ENCODE data around the gene HMG20A. TPM values are rescaled to one million over a fixed set of nuclear protein-coding genes. Genes with fewer than 3 reads are reported as not detected.

The HMG20A gene
- total RNA-seq, 1 experiment from 2014 or later: 60.2 TPM

DNA sequence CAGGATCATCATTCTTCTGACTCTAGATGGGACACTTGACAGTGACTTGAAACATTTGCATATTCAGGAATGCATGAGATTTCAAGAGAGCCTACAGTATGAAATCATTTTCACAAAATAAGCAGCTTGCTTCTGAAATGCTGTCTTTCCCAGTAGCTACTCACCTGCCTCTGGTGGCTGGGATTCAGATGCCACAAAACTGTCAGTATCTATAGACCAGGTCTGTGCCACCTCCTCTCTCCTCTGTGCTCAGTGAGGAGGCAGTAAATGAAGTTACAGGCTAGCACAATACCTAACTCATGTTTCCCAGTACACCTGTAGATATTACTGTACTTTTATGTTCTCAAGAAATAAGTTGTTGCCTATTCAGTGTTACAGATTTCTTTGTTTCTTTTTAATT, 64.3 kb downstream of the HMG20A start:
- peaks cover 14% of the 10 kb centered on the region for H3K4me1 ChIP-seq (ENCODE audit: insufficient read depth, low read length)
- H3K9me3 ChIP-seq (ENCODE audit: control insufficient read depth, low read depth, low read length): no peaks in the 10 kb centered on the region
- peak overlapping the region; percentile 24 for H3K9ac ChIP-seq (ENCODE audit: extremely low read depth, insufficient read length, low read length)
- no peaks in the 10 kb centered on the region for H4K20me1 ChIP-seq (ENCODE audit: control insufficient read depth, insufficient read depth, insufficient read length)
- no peak overlapping the region for H3T11ph ChIP-seq (ENCODE audit: low read length)
- H2BK12ac ChIP-seq (ENCODE audit: insufficient read length, low read depth, low read length): no peak overlapping the region
- Mint-ChIP-seq H3K4me3 (no peak overlapping the region), H3K9me3 (no peaks in the 10 kb centered on the region), H3K36me3 (ENCODE audit: insufficient read depth in 1 of 3, low read depth in 3 of 3) (peaks cover 7 to 22% (median 21%) of the 10 kb centered on the region in 3 experiments; a peak in 6 of 7 replicates), H3K4me1 (peaks cover 50 to 54% of the 10 kb centered on the region in 2 experiments), H3K27me3 (ENCODE audit: low read depth) (no peaks in the 10 kb centered on the region), H3K27ac (no peak overlapping the region; a peak in 1 of 7 replicates)
- H4K91ac ChIP-seq (ENCODE audit: insufficient read length, low read depth, low read length): no peak overlapping the region
- H3K23me2 ChIP-seq (ENCODE audit: insufficient read length, low read depth, low read length, poor library complexity, severe bottlenecking): no peaks in the 10 kb centered on the region
- H3K27me3 ChIP-seq (ENCODE audit: insufficient read depth, low read length): no peaks in the 10 kb centered on the region
- H2BK120ac ChIP-seq (ENCODE audit: low read depth, low read length, poor library complexity, severe bottlenecking): no peak overlapping the region
- H2AK5ac ChIP-seq (ENCODE audit: insufficient read length, low read length): no peak overlapping the region
- no peak overlapping the region for H3K14ac ChIP-seq (ENCODE audit: insufficient read depth, low read length)
- H2AFZ ChIP-seq (ENCODE audit: low read length): no peak overlapping the region
- H2BK5ac ChIP-seq (ENCODE audit: insufficient read length, low read length): no peak overlapping the region
- no peak overlapping the region for H4K5ac ChIP-seq (ENCODE audit: insufficient read length, low read depth, low read length)
- no peak overlapping the region for H3K4me2 ChIP-seq (ENCODE audit: insufficient read depth, insufficient read length, low read length)
- no peaks in the 10 kb centered on the region for H3K79me2 ChIP-seq (ENCODE audit: insufficient read depth, low read length)
- DNase-seq: no peak
- no peak overlapping the region for H2BK20ac ChIP-seq (ENCODE audit: low read depth, low read length, poor library complexity, severe bottlenecking)
- no peak overlapping the region for H3K56ac ChIP-seq (ENCODE audit: insufficient read length, low read depth, low read length)
- H3K27ac ChIP-seq (ENCODE audit: insufficient read length, low read depth, low read length): no peak overlapping the region
- H3K4ac ChIP-seq (ENCODE audit: low read depth, low read length): no peak overlapping the region
- no peak overlapping the region for H4K8ac ChIP-seq (replicated peaks; ENCODE audit: insufficient read length, low read depth, low read length)
- H3K18ac ChIP-seq (ENCODE audit: insufficient read length, low read depth, low read length): no peak overlapping the region
- no peak overlapping the region for H2BK15ac ChIP-seq (ENCODE audit: low read depth, low read length)
- no peaks in the 10 kb centered on the region for H3K79me1 ChIP-seq (ENCODE audit: insufficient read depth, low read depth, low read length, poor library complexity, severe bottlenecking)
- no peak overlapping the region for H3K23ac ChIP-seq (ENCODE audit: insufficient read length, low read depth, low read length)
- TF ChIP-seq, protein P1, sequence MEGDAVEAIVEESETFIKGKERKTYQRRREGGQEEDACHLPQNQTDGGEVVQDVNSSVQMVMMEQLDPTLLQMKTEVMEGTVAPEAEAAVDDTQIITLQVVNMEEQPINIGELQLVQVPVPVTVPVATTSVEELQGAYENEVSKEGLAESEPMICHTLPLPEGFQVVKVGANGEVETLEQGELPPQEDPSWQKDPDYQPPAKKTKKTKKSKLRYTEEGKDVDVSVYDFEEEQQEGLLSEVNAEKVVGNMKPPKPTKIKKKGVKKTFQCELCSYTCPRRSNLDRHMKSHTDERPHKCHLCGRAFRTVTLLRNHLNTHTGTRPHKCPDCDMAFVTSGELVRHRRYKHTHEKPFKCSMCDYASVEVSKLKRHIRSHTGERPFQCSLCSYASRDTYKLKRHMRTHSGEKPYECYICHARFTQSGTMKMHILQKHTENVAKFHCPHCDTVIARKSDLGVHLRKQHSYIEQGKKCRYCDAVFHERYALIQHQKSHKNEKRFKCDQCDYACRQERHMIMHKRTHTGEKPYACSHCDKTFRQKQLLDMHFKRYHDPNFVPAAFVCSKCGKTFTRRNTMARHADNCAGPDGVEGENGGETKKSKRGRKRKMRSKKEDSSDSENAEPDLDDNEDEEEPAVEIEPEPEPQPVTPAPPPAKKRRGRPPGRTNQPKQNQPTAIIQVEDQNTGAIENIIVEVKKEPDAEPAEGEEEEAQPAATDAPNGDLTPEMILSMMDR (conservative IDR thresholded peaks at IDR 0.05): no peak

All from H9 (cell line).